A673 (cell line): ENCODE measurements around the gene JOSD2. TPM values are rescaled to one million over a fixed set of nuclear protein-coding genes. Genes with fewer than 3 reads are reported as not detected.

Experiments used
- BruUV-seq: library from RNA; stranded (reverse); fragments of 400-500 nt; replicated peaks from 2 replicates; lab custom pipeline; 2021; lab: Mats Ljungman, UMichigan
- CTCF ChIA-PET: fragments of 300-600 bp; sonication (Branson Sonifier 250); formaldehyde crosslinking; loops from one replicate; lab custom pipeline; 2022; ENCODE audit warnings: antibody characterized with exemption; lab: Charles Lee
- POLR2A ChIA-PET: fragments of 300-600 bp; sonication (Branson Sonifier 250); formaldehyde crosslinking; loops from one replicate; lab custom pipeline; 2022; ENCODE audit warnings: antibody characterized with exemption; ENCODE audit not compliant: low non-redundant PET; lab: Charles Lee
- DNase-seq: peaks from one replicate; pipeline ENCODE4 v3.0.0-alpha.2; 2015; ENCODE audit warnings: low spot score
- H3K27ac ChIP-seq: fragments of 200-600 bp; sonication (generic); 2 replicates; pipeline ENCODE4 v1.5.1; 2016; ENCODE audit warnings: mixed run types, low read depth, mild to moderate bottlenecking, mixed read lengths, antibody characterized with exemption, low read length; ENCODE audit not compliant: poor library complexity, severe bottlenecking
- H3K27me3 ChIP-seq: fragments of 200-600 bp; sonication (generic); replicated peaks from 2 replicates; pipeline ENCODE4 v1.6.1; 2017; ENCODE audit warnings: mixed run types, low read depth, mild to moderate bottlenecking, mixed read lengths, antibody characterized with exemption, low read length; ENCODE audit not compliant: insufficient read depth, poor library complexity
- H3K36me3 ChIP-seq: fragments of 200-600 bp; sonication (generic); 2 replicates; pipeline ENCODE4 v1.6.1; 2016; ENCODE audit warnings: mixed run types, mild to moderate bottlenecking, mixed read lengths, antibody characterized with exemption, low read length; ENCODE audit not compliant: insufficient read depth, poor library complexity, severe bottlenecking
- H3K4me1 ChIP-seq: fragments of 200-600 bp; sonication (generic); 2 replicates; pipeline ENCODE4 v1.6.1; 2017; ENCODE audit warnings: mixed run types, mild to moderate bottlenecking, mixed read lengths, antibody characterized with exemption, low read length; ENCODE audit not compliant: insufficient read depth, poor library complexity, severe bottlenecking
- H3K4me3 ChIP-seq: fragments of 200-600 bp; sonication (generic); 2 replicates; pipeline ENCODE4 v1.5.1; 2016; ENCODE audit warnings: low read depth, mixed run types, mild to moderate bottlenecking, mixed read lengths, low read length; ENCODE audit not compliant: poor library complexity, severe bottlenecking
- H3K9me3 ChIP-seq: fragments of 200-600 bp; sonication (generic); 2 replicates; pipeline ENCODE4 v1.6.1; 2016; ENCODE audit warnings: mixed run types, low read depth, mild to moderate bottlenecking, mixed read lengths, antibody characterized with exemption, low read length; ENCODE audit not compliant: poor library complexity, severe bottlenecking
- CTCF ChIP-seq: fragments of 300-800, 200-600 bp; sonication (generic); conservative IDR thresholded peaks from 2 replicates; pipeline ENCODE4 v1.5.1; 2017; ENCODE audit warnings: low read depth, mild to moderate bottlenecking, antibody characterized with exemption, low read length, moderate library complexity, mixed read lengths
- EZH2 ChIP-seq: fragments of 200-600 bp; sonication (generic); IDR thresholded peaks from 2 replicates; pipeline ENCODE4 v1.6.1; 2017; ENCODE audit warnings: borderline replicate concordance, low read depth, mild to moderate bottlenecking, mixed read lengths, antibody characterized with exemption, low read length; ENCODE audit not compliant: poor library complexity, severe bottlenecking
- intact Hi-C: fragments of 100-400 bp; cut with micrococcal nuclease; formaldehyde crosslinking; loops from one replicate; pipeline ENCODE4 v1.10.0; 2022; ENCODE audit not compliant: unreplicated experiment
- total RNA-seq: library from RNA; stranded (reverse); gene quantifications from 2 replicates; pipeline ENCODE4 v1.2.3, GENCODE V29; 2021

The JOSD2 gene
- total RNA-seq, 1 experiment from 2014 or later = 26.8 TPM

GRCh38 chr19:50497022-50497405 lies 14.0 kb downstream of the JOSD2 start:
- Histone ChIP-seq H3K36me3 (no peaks in the 10 kb centered on the region), H3K27me3 (peaks cover 58% of the 10 kb centered on the region), H3K4me1 (no peaks in the 10 kb centered on the region), H3K27ac (no peak overlapping the region), H3K9me3 (no peaks in the 10 kb centered on the region), H3K4me3 (no peak overlapping the region)
- POLR2A ChIA-PET = no interaction called here
- CTCF ChIA-PET = no interaction called here
- no peak for DNase-seq
- intact Hi-C loops = no loop called here
- TF ChIP-seq EZH2 (no peak), CTCF (no peak)
- BruUV-seq = no TSS peak

- POLR2A ChIA-PET = no interaction called here
- Histone ChIP-seq H3K27me3 (peaks cover 64% of the 10 kb centered on the region), H3K9me3 (no peaks in the 10 kb centered on the region), H3K27ac (no peak overlapping the region), H3K36me3 (no peaks in the 10 kb centered on the region), H3K4me1 (no peaks in the 10 kb centered on the region), H3K4me3 (no peak overlapping the region)
- TF ChIP-seq CTCF (no peak), EZH2 (no peak)
- intact Hi-C loops = no loop called here
- BruUV-seq = no TSS peak
- DNase-seq = no peak
- CTCF ChIA-PET = no interaction called here
These were observed 14.6 kb downstream of the JOSD2 start for GRCh38 chr19:50496189-50497021.

- CTCF ChIA-PET = no interaction called here
- TF ChIP-seq CTCF (no peak), EZH2 (no peak)
- H3K27me3 ChIP-seq = peaks cover 73% of the 10 kb centered on the region
These were observed 15.9 kb downstream of the JOSD2 start for GRCh38 chr19:50495020-50495531.

More at GRCh38 chr19:50495020-50495531, 15.9 kb downstream of the JOSD2 start:
- Histone ChIP-seq H3K36me3 (no peaks in the 10 kb centered on the region), H3K4me3 (no peak overlapping the region), H3K9me3 (no peaks in the 10 kb centered on the region), H3K27ac (no peak overlapping the region), H3K4me1 (no peaks in the 10 kb centered on the region)
- no peak for DNase-seq
- intact Hi-C loops = no loop called here
- no TSS peak for BruUV-seq
- POLR2A ChIA-PET = no interaction called here
